WTC11 (cell line): ENCODE measurements around the gene ARMC8. TPM values are rescaled to one million over a fixed set of nuclear protein-coding genes. Genes with fewer than 3 reads are reported as not detected.

Source experiments
- ATAC-seq: fragments of 200-7000 bp; cut with Tn5 transposase; 2 replicates; pipeline ENCODE4 v1.10.0; 2021; ENCODE audit warnings: mild to moderate bottlenecking, moderate library complexity
- CTCF ChIA-PET: fragments of 300-600 bp; sonication (Branson Sonifier 250); formaldehyde crosslinking; loops from one replicate; lab custom pipeline; 2021; ENCODE audit warnings: antibody characterized with exemption; lab: Charles Lee
- POLR2A ChIA-PET: fragments of 350-600 bp; sonication (Branson Sonifier 250); formaldehyde crosslinking; loops from one replicate; lab custom pipeline; 2021; ENCODE audit warnings: antibody characterized with exemption; lab: Charles Lee
- DNase-seq: peaks from one replicate; pipeline ENCODE4 v3.0.0; 2021; ENCODE audit warnings: low spot score
- H3K27ac Mint-ChIP-seq: 2 replicates; pipeline ENCODE4 v1.8.0; 2021; ENCODE audit warnings: mixed read lengths
- H3K27me3 Mint-ChIP-seq: 2 replicates; pipeline ENCODE4 v1.8.0; 2021; ENCODE audit warnings: low read depth, mild to moderate bottlenecking, moderate library complexity, mixed read lengths
- H3K36me3 Mint-ChIP-seq: 2 replicates; pipeline ENCODE4 v1.8.0; 2021; ENCODE audit warnings: mixed read lengths
- H3K4me1 Mint-ChIP-seq: 2 replicates; pipeline ENCODE4 v1.8.0; 2022; ENCODE audit warnings: mixed read lengths
- H3K4me3 Mint-ChIP-seq: 2 replicates; pipeline ENCODE4 v1.8.0; 2021; ENCODE audit warnings: mild to moderate bottlenecking, moderate library complexity, mixed read lengths
- H3K9me3 Mint-ChIP-seq: 2 replicates; pipeline ENCODE4 v1.8.0; 2021; ENCODE audit warnings: mixed read lengths
- ATF1 ChIP-seq: sonication (generic); formaldehyde crosslinking; IDR thresholded peaks from 2 replicates; pipeline ENCODE4 v1.8.1; 2023; ENCODE audit warnings: mild to moderate bottlenecking, moderate library complexity, missing genetic modification reagents
- CBFB ChIP-seq: sonication (generic); formaldehyde crosslinking; IDR thresholded peaks from 2 replicates; pipeline ENCODE4 v1.8.1; 2022; ENCODE audit warnings: mild to moderate bottlenecking, low read depth, missing genetic modification reagents
- FOXJ3 ChIP-seq: sonication (generic); formaldehyde crosslinking; IDR thresholded peaks from 2 replicates; pipeline ENCODE4 v1.9.0; 2021; ENCODE audit warnings: missing genetic modification reagents, mild to moderate bottlenecking, borderline replicate concordance
- FOXK1 ChIP-seq: sonication (generic); formaldehyde crosslinking; IDR thresholded peaks from 2 replicates; pipeline ENCODE4 v1.8.0; 2022; ENCODE audit warnings: mild to moderate bottlenecking, moderate library complexity, missing genetic modification reagents
- GTF2I ChIP-seq: fragments of 250-450 bp; sonication (Bioruptor Pico); conservative IDR thresholded peaks from 2 replicates; pipeline ENCODE4 v1.4.0; 2021; ENCODE audit warnings: mild to moderate bottlenecking
- JUN ChIP-seq: sonication (generic); formaldehyde crosslinking; IDR thresholded peaks from 2 replicates; pipeline ENCODE4 v1.8.0; 2023; ENCODE audit warnings: mild to moderate bottlenecking, missing genetic modification reagents
- NFYB ChIP-seq: sonication (generic); formaldehyde crosslinking; conservative IDR thresholded peaks from 2 replicates; pipeline ENCODE4 v1.8.0; 2022; ENCODE audit warnings: low read depth, missing genetic modification reagents
- NR2C2 ChIP-seq: sonication (generic); formaldehyde crosslinking; IDR thresholded peaks from 2 replicates; pipeline ENCODE4 v1.8.0; 2022; ENCODE audit warnings: mild to moderate bottlenecking, missing genetic modification reagents
- RELA ChIP-seq: sonication (generic); formaldehyde crosslinking; IDR thresholded peaks from 2 replicates; pipeline ENCODE4 v1.8.1; 2022; ENCODE audit warnings: missing genetic modification reagents, mild to moderate bottlenecking, borderline replicate concordance
- RORB ChIP-seq: fragments of 250-450 bp; sonication (Bioruptor Pico); IDR thresholded peaks from 2 replicates; pipeline ENCODE4 v1.9.0; 2021; ENCODE audit warnings: mild to moderate bottlenecking
- TEAD1 ChIP-seq: sonication (generic); formaldehyde crosslinking; IDR thresholded peaks from 2 replicates; pipeline ENCODE4 v1.8.0; 2022; ENCODE audit warnings: mild to moderate bottlenecking, missing genetic modification reagents
- ZNF121 ChIP-seq: sonication (generic); formaldehyde crosslinking; IDR thresholded peaks from 2 replicates; pipeline ENCODE4 v1.8.0; 2023; ENCODE audit warnings: missing genetic modification reagents
- ZNF232 ChIP-seq: sonication (generic); formaldehyde crosslinking; IDR thresholded peaks from 2 replicates; pipeline ENCODE4 v1.8.0; 2022; ENCODE audit warnings: mild to moderate bottlenecking, missing genetic modification reagents
- ZNF671 ChIP-seq: fragments of 250-450 bp; sonication (Bioruptor Pico); IDR thresholded peaks from 2 replicates; pipeline ENCODE4 v1.8.0; 2021; ENCODE audit warnings: mild to moderate bottlenecking
- total RNA-seq: library from RNA; stranded (reverse); gene quantifications from 3 replicates; pipeline ENCODE4 v1.2.3, GENCODE V29; 2021
- TF ChIP-seq, protein P1 (sequence below): sonication (generic); formaldehyde crosslinking; IDR thresholded peaks from 2 replicates; pipeline ENCODE4 v1.8.0; 2023; ENCODE audit warnings: missing genetic modification reagents
- TF ChIP-seq, protein P2 (sequence below): sonication (generic); formaldehyde crosslinking; IDR thresholded peaks from 2 replicates; pipeline ENCODE4 v1.8.0; 2023; ENCODE audit warnings: missing genetic modification reagents, mild to moderate bottlenecking, borderline replicate concordance
- TF ChIP-seq, protein P3 (sequence below): fragments of 250-450 bp; sonication (Bioruptor Pico); IDR thresholded peaks from 2 replicates; pipeline ENCODE4 v1.8.0; 2021; ENCODE audit warnings: mild to moderate bottlenecking
- TF ChIP-seq, protein P4 (sequence below): sonication (generic); formaldehyde crosslinking; IDR thresholded peaks from 2 replicates; pipeline ENCODE4 v1.8.0; 2022; ENCODE audit warnings: mild to moderate bottlenecking, missing genetic modification reagents
- TF ChIP-seq, protein P5 (sequence below): sonication (generic); formaldehyde crosslinking; IDR thresholded peaks from 2 replicates; pipeline ENCODE4 v1.8.1; 2022; ENCODE audit warnings: low read depth, mild to moderate bottlenecking, moderate library complexity, missing genetic modification reagents, borderline replicate concordance
- TF ChIP-seq, protein P6 (sequence below): sonication (generic); formaldehyde crosslinking; IDR thresholded peaks from 2 replicates; pipeline ENCODE4 v1.8.1; 2023; ENCODE audit warnings: mild to moderate bottlenecking, missing genetic modification reagents, moderate library complexity
- TF ChIP-seq, protein P7 (sequence below): fragments of 250-450 bp; sonication (Bioruptor Pico); IDR thresholded peaks from 2 replicates; pipeline ENCODE4 v1.9.0; 2021; ENCODE audit warnings: mild to moderate bottlenecking, borderline replicate concordance

ARMC8 gene
- total RNA-seq, 1 experiment from 2014 or later = 44.9 TPM

DNA sequence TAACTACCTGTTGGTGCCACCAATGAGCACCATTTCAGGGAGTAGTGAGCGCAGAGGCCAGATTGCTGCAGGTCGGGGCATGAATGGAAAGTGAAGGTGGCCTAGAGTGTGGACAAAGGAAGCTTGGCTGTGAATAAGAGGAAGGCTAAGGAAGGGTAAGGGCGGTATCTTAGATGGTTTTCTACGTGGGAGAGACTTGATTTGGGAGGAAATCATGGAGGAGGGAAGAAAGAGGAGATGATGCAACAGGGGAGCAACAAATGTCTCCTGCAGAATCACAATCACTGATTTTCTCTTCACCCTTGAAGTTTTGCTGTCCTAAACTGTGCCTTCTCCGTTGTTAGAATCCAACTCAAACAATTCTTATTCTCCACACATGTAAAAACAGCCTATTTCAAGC is 120.8 kb downstream of the ARMC8 start:
- Mint-ChIP-seq H3K27me3 (peaks cover 46% of the 10 kb centered on the region), H3K4me3 (no peak overlapping the region), H3K9me3 (peaks cover 26% of the 10 kb centered on the region), H3K36me3 (peaks cover 15% of the 10 kb centered on the region), H3K4me1 (no peaks in the 10 kb centered on the region), H3K27ac (no peak overlapping the region)
- no peak for ATAC-seq
- DNase-seq = no peak
- CTCF ChIA-PET = no interaction called here
- POLR2A ChIA-PET = no interaction called here
- TF ChIP-seq, protein P1, sequence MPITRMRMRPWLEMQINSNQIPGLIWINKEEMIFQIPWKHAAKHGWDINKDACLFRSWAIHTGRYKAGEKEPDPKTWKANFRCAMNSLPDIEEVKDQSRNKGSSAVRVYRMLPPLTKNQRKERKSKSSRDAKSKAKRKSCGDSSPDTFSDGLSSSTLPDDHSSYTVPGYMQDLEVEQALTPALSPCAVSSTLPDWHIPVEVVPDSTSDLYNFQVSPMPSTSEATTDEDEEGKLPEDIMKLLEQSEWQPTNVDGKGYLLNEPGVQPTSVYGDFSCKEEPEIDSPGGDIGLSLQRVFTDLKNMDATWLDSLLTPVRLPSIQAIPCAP (CRISPR knock-in tag) = no peak
- TF ChIP-seq, protein P2, sequence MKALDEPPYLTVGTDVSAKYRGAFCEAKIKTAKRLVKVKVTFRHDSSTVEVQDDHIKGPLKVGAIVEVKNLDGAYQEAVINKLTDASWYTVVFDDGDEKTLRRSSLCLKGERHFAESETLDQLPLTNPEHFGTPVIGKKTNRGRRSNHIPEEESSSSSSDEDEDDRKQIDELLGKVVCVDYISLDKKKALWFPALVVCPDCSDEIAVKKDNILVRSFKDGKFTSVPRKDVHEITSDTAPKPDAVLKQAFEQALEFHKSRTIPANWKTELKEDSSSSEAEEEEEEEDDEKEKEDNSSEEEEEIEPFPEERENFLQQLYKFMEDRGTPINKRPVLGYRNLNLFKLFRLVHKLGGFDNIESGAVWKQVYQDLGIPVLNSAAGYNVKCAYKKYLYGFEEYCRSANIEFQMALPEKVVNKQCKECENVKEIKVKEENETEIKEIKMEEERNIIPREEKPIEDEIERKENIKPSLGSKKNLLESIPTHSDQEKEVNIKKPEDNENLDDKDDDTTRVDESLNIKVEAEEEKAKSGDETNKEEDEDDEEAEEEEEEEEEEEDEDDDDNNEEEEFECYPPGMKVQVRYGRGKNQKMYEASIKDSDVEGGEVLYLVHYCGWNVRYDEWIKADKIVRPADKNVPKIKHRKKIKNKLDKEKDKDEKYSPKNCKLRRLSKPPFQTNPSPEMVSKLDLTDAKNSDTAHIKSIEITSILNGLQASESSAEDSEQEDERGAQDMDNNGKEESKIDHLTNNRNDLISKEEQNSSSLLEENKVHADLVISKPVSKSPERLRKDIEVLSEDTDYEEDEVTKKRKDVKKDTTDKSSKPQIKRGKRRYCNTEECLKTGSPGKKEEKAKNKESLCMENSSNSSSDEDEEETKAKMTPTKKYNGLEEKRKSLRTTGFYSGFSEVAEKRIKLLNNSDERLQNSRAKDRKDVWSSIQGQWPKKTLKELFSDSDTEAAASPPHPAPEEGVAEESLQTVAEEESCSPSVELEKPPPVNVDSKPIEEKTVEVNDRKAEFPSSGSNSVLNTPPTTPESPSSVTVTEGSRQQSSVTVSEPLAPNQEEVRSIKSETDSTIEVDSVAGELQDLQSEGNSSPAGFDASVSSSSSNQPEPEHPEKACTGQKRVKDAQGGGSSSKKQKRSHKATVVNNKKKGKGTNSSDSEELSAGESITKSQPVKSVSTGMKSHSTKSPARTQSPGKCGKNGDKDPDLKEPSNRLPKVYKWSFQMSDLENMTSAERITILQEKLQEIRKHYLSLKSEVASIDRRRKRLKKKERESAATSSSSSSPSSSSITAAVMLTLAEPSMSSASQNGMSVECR (CRISPR knock-in tag) = no peak
- TF ChIP-seq ZNF671 (no peak), RELA (CRISPR knock-in tag) (no peak), GTF2I (CRISPR knock-in tag) (no peak), JUN (no peak)
- TF ChIP-seq, protein P3, sequence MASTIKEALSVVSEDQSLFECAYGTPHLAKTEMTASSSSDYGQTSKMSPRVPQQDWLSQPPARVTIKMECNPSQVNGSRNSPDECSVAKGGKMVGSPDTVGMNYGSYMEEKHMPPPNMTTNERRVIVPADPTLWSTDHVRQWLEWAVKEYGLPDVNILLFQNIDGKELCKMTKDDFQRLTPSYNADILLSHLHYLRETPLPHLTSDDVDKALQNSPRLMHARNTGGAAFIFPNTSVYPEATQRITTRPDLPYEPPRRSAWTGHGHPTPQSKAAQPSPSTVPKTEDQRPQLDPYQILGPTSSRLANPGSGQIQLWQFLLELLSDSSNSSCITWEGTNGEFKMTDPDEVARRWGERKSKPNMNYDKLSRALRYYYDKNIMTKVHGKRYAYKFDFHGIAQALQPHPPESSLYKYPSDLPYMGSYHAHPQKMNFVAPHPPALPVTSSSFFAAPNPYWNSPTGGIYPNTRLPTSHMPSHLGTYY (CRISPR knock-in tag) = no peak

DNA sequence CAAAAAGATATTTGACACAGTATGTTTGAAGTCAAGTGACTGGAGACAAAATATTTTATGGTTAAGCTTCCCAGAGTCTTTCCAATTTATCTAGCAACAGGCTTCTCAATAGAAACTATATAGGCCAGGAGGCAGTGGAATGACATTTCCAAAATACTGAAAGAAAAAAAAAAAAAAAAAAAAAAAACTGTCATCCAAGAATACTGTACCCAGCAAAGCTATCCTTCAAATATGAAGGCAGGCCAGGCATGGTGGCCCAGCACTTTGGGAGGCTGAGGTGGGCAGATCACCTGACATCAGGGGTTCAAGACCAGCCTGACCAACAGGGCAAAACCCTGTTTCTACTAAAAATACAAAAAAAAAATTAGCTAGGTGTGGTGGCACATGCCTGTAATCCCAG is 121.7 kb downstream of the ARMC8 start:
- Mint-ChIP-seq H3K4me1 (no peaks in the 10 kb centered on the region), H3K4me3 (no peak overlapping the region), H3K27ac (no peak overlapping the region), H3K9me3 (peaks cover 26% of the 10 kb centered on the region), H3K36me3 (peaks cover 15% of the 10 kb centered on the region), H3K27me3 (peaks cover 46% of the 10 kb centered on the region)
- ChIA-PET POLR2A (no interaction called here), CTCF (interaction anchor here (1.2 kb wide), 1 partner anchor 19 kb away, joined by 4 read pairs; no protein-coding TSS in a partner anchor)
- no peak for DNase-seq
- no peak for ATAC-seq
- TF ChIP-seq RELA (CRISPR knock-in tag) (no peak), NFYB (no peak), ATF1 (CRISPR knock-in tag) (no peak), ZNF232 (CRISPR knock-in tag) (no peak), ZNF121 (CRISPR knock-in tag) (no peak), CBFB (CRISPR knock-in tag) (no peak), NR2C2 (no peak), TEAD1 (CRISPR knock-in tag) (no peak), RORB (CRISPR knock-in tag) (no peak), FOXJ3 (CRISPR knock-in tag) (no peak), FOXK1 (CRISPR knock-in tag) (no peak)
- TF ChIP-seq, protein P4, sequence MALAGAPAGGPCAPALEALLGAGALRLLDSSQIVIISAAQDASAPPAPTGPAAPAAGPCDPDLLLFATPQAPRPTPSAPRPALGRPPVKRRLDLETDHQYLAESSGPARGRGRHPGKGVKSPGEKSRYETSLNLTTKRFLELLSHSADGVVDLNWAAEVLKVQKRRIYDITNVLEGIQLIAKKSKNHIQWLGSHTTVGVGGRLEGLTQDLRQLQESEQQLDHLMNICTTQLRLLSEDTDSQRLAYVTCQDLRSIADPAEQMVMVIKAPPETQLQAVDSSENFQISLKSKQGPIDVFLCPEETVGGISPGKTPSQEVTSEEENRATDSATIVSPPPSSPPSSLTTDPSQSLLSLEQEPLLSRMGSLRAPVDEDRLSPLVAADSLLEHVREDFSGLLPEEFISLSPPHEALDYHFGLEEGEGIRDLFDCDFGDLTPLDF (CRISPR knock-in tag) = no peak
- TF ChIP-seq, protein P5, sequence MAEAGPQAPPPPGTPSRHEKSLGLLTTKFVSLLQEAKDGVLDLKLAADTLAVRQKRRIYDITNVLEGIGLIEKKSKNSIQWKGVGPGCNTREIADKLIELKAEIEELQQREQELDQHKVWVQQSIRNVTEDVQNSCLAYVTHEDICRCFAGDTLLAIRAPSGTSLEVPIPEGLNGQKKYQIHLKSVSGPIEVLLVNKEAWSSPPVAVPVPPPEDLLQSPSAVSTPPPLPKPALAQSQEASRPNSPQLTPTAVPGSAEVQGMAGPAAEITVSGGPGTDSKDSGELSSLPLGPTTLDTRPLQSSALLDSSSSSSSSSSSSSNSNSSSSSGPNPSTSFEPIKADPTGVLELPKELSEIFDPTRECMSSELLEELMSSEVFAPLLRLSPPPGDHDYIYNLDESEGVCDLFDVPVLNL = no peak
- TF ChIP-seq, protein P6, sequence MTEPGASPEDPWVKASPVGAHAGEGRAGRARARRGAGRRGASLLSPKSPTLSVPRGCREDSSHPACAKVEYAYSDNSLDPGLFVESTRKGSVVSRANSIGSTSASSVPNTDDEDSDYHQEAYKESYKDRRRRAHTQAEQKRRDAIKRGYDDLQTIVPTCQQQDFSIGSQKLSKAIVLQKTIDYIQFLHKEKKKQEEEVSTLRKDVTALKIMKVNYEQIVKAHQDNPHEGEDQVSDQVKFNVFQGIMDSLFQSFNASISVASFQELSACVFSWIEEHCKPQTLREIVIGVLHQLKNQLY = no peak
- TF ChIP-seq, protein P7, sequence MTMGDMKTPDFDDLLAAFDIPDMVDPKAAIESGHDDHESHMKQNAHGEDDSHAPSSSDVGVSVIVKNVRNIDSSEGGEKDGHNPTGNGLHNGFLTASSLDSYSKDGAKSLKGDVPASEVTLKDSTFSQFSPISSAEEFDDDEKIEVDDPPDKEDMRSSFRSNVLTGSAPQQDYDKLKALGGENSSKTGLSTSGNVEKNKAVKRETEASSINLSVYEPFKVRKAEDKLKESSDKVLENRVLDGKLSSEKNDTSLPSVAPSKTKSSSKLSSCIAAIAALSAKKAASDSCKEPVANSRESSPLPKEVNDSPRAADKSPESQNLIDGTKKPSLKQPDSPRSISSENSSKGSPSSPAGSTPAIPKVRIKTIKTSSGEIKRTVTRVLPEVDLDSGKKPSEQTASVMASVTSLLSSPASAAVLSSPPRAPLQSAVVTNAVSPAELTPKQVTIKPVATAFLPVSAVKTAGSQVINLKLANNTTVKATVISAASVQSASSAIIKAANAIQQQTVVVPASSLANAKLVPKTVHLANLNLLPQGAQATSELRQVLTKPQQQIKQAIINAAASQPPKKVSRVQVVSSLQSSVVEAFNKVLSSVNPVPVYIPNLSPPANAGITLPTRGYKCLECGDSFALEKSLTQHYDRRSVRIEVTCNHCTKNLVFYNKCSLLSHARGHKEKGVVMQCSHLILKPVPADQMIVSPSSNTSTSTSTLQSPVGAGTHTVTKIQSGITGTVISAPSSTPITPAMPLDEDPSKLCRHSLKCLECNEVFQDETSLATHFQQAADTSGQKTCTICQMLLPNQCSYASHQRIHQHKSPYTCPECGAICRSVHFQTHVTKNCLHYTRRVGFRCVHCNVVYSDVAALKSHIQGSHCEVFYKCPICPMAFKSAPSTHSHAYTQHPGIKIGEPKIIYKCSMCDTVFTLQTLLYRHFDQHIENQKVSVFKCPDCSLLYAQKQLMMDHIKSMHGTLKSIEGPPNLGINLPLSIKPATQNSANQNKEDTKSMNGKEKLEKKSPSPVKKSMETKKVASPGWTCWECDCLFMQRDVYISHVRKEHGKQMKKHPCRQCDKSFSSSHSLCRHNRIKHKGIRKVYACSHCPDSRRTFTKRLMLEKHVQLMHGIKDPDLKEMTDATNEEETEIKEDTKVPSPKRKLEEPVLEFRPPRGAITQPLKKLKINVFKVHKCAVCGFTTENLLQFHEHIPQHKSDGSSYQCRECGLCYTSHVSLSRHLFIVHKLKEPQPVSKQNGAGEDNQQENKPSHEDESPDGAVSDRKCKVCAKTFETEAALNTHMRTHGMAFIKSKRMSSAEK (CRISPR knock-in tag) = no peak
